ENCODE measurements around the gene COBL.

The COBL gene

GRCh38 chr7:51038573-51038972 is 278.0 kb downstream of the COBL start:
- H3K27ac ChIP-seq (replicated peaks; ENCODE audit: low read length): no peak overlapping the region
- H2BK5ac ChIP-seq (ENCODE audit: low read length): no peak overlapping the region
- no peaks in the 10 kb centered on the region for H3K27me3 ChIP-seq (ENCODE audit: control insufficient read depth in 3 of 3, insufficient read depth in 3 of 3, low read depth in 1 of 3, low read length in 3 of 3)
- H2BK12ac ChIP-seq (ENCODE audit: low read length): no peak overlapping the region
- no peak overlapping the region for H3K4ac ChIP-seq (ENCODE audit: low read length)
- no peak overlapping the region for H2AFZ ChIP-seq (ENCODE audit: low read length)
- H3K4me2 ChIP-seq (ENCODE audit: insufficient read depth, low read length, poor library complexity, severe bottlenecking): no peak overlapping the region
- DNase-seq (ENCODE audit: low spot score): no peak
- no peak overlapping the region for H3K4me3 ChIP-seq (ENCODE audit: low read length in 2 of 2)
- no peak overlapping the region for H3K9ac ChIP-seq (ENCODE audit: low read depth, low read length, poor library complexity)
- WGBS, 2 donors (ENCODE audit: extremely low coverage in 2 of 2, insufficient read length in 2 of 2, insufficient replicate concordance in 1 of 2): no CpG with 5 or more reads among the region's 3 CpGs
- no peak overlapping the region for H2BK15ac ChIP-seq (ENCODE audit: low read length)
- no peaks in the 10 kb centered on the region for H3K79me1 ChIP-seq (ENCODE audit: low read depth, low read length)
- H3K36me3 ChIP-seq (replicated peaks in 1 of 2; ENCODE audit: control insufficient read depth in 2 of 2, insufficient read depth in 2 of 2, low read length in 2 of 2): no peaks in the 10 kb centered on the region
- no peak overlapping the region for H3K23ac ChIP-seq (ENCODE audit: low read depth, low read length, poor library complexity)
- H3K9me3 ChIP-seq (replicated peaks in 1 of 2; ENCODE audit: control insufficient read depth in 2 of 2, insufficient read depth in 1 of 2, low read depth in 1 of 2, low read length in 2 of 2): no peaks in the 10 kb centered on the region
- H3K4me1 ChIP-seq (ENCODE audit: control insufficient read depth in 2 of 2, insufficient read depth in 1 of 2, low read depth in 1 of 2, low read length in 2 of 2): peaks cover 0 to 3% of the 10 kb centered on the region in 2 donors
- peak overlapping the region; percentile 22 for H2AK5ac ChIP-seq (ENCODE audit: low read depth, low read length)
- no peak overlapping the region for H3K14ac ChIP-seq (ENCODE audit: low read length)
- H2BK120ac ChIP-seq (ENCODE audit: low read depth, low read length): no peak overlapping the region
- peak overlapping the region; percentile 48 for H3K18ac ChIP-seq (ENCODE audit: low read length)
- H4K91ac ChIP-seq (ENCODE audit: low read depth, low read length, poor library complexity): no peak overlapping the region
- no peak overlapping the region for H4K8ac ChIP-seq (ENCODE audit: low read depth, low read length)

- no peak overlapping the region for H3K4me2 ChIP-seq (ENCODE audit: insufficient read depth, low read length, poor library complexity, severe bottlenecking)
- H3K79me1 ChIP-seq (ENCODE audit: low read depth, low read length): no peaks in the 10 kb centered on the region
- no peaks in the 10 kb centered on the region for H3K36me3 ChIP-seq (replicated peaks in 1 of 2; ENCODE audit: control insufficient read depth in 2 of 2, insufficient read depth in 2 of 2, low read length in 2 of 2)
- no peak overlapping the region for H3K14ac ChIP-seq (ENCODE audit: low read length)
- H2BK5ac ChIP-seq (ENCODE audit: low read length): no peak overlapping the region
- no peak overlapping the region for H3K23ac ChIP-seq (ENCODE audit: low read depth, low read length, poor library complexity)
- H3K27me3 ChIP-seq (ENCODE audit: control insufficient read depth in 3 of 3, insufficient read depth in 3 of 3, low read depth in 1 of 3, low read length in 3 of 3): no peaks in the 10 kb centered on the region
- H2BK12ac ChIP-seq (ENCODE audit: low read length): no peak overlapping the region
- DNase-seq (ENCODE audit: low spot score): no peak
- no CpG with 5 or more reads among the region's 8 CpGs for WGBS, 2 donors (ENCODE audit: extremely low coverage in 2 of 2, insufficient read length in 2 of 2, insufficient replicate concordance in 1 of 2)
- no peak overlapping the region for H3K4me3 ChIP-seq (ENCODE audit: low read length in 2 of 2)
- H2AFZ ChIP-seq (ENCODE audit: low read length): no peak overlapping the region
- H3K18ac ChIP-seq (ENCODE audit: low read length): no peak overlapping the region
- no peak overlapping the region for H2BK15ac ChIP-seq (ENCODE audit: low read length)
- H2AK5ac ChIP-seq (ENCODE audit: low read depth, low read length): no peak overlapping the region
- H3K9ac ChIP-seq (ENCODE audit: low read depth, low read length, poor library complexity): no peak overlapping the region
- H4K91ac ChIP-seq (ENCODE audit: low read depth, low read length, poor library complexity): no peak overlapping the region
- no peak overlapping the region for H2BK120ac ChIP-seq (ENCODE audit: low read depth, low read length)
- no peak overlapping the region for H3K4ac ChIP-seq (ENCODE audit: low read length)
- no peak overlapping the region for H4K8ac ChIP-seq (ENCODE audit: low read depth, low read length)
- peaks cover 0 to 4% of the 10 kb centered on the region in 2 donors for H3K4me1 ChIP-seq (ENCODE audit: control insufficient read depth in 2 of 2, insufficient read depth in 1 of 2, low read depth in 1 of 2, low read length in 2 of 2)
- H3K27ac ChIP-seq (replicated peaks; ENCODE audit: low read length): no peak overlapping the region
- H3K9me3 ChIP-seq (replicated peaks in 1 of 2; ENCODE audit: control insufficient read depth in 2 of 2, insufficient read depth in 1 of 2, low read depth in 1 of 2, low read length in 2 of 2): no peaks in the 10 kb centered on the region
Observed at GRCh38 chr7:51035716-51036115, 280.9 kb downstream of the COBL start.

DNA sequence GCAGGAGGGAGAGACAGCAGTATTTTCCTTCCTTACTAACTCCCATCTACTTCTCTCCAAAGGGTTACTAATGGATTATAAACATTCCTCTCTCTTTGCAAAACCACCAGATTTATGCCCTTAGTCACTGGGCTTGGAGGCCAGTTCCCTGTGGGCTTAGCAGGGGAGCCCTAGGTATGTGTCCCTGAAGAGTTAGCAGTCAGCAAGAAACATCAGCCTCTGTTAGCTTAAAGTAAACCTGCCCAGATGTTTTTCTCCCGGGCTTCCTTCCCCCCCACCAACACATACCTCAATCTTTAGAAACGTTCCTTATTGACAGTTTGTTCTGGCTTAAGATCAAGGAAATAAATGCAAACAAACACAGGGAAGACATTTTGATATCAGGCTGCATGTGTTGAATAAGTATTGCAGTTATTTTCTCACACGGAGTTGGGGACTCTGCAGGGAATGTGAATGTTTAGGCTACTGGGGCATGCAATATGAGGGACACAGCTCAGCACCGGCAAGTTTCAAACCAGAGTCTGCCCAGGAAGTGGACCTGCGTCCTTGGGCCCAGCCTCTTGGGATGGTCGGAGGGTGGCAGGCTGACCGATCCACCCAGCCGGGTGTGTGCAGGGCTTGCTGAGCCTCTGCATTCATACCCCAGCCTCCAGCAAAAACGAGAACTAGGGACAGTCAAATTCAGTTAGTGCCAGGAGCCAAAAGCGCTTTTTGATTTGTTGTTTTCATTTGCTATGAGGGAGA is 281.9 kb downstream of the COBL start:
- Histone ChIP-seq H2AK5ac (ENCODE audit: low read depth, low read length) (no peak overlapping the region), H3K36me3 (replicated peaks in 1 of 2; ENCODE audit: control insufficient read depth in 2 of 2, insufficient read depth in 2 of 2, low read length in 2 of 2) (no peaks in the 10 kb centered on the region), H3K9me3 (replicated peaks in 1 of 2; ENCODE audit: control insufficient read depth in 2 of 2, insufficient read depth in 1 of 2, low read depth in 1 of 2, low read length in 2 of 2) (no peaks in the 10 kb centered on the region), H3K4ac (ENCODE audit: low read length) (no peak overlapping the region), H3K27me3 (ENCODE audit: control insufficient read depth in 3 of 3, insufficient read depth in 3 of 3, low read depth in 1 of 3, low read length in 3 of 3) (no peaks in the 10 kb centered on the region), H3K4me3 (ENCODE audit: low read length in 2 of 2) (no peak overlapping the region), H4K91ac (ENCODE audit: low read depth, low read length, poor library complexity) (no peak overlapping the region), H3K4me1 (ENCODE audit: control insufficient read depth in 2 of 2, insufficient read depth in 1 of 2, low read depth in 1 of 2, low read length in 2 of 2) (peaks cover 0 to 4% of the 10 kb centered on the region in 2 donors), H3K79me1 (ENCODE audit: low read depth, low read length) (no peaks in the 10 kb centered on the region), H3K27ac (replicated peaks; ENCODE audit: low read length) (no peak overlapping the region), H2AFZ (ENCODE audit: low read length) (no peak overlapping the region), H3K9ac (ENCODE audit: low read depth, low read length, poor library complexity) (no peak overlapping the region), H3K23ac (ENCODE audit: low read depth, low read length, poor library complexity) (no peak overlapping the region), H2BK120ac (ENCODE audit: low read depth, low read length) (no peak overlapping the region), H4K8ac (ENCODE audit: low read depth, low read length) (no peak overlapping the region), H2BK5ac (ENCODE audit: low read length) (no peak overlapping the region), H3K14ac (ENCODE audit: low read length) (no peak overlapping the region), H3K4me2 (ENCODE audit: insufficient read depth, low read length, poor library complexity, severe bottlenecking) (no peak overlapping the region), H3K18ac (ENCODE audit: low read length) (no peak overlapping the region), H2BK15ac (ENCODE audit: low read length) (no peak overlapping the region), H2BK12ac (ENCODE audit: low read length) (no peak overlapping the region)
- no peak for DNase-seq (ENCODE audit: low spot score)
- WGBS, 2 donors (ENCODE audit: extremely low coverage in 2 of 2, insufficient read length in 2 of 2, insufficient replicate concordance in 1 of 2): no CpG with 5 or more reads among the region's 10 CpGs

GRCh38 chr7:51033727-51034520 is 282.7 kb downstream of the COBL start:
- no peak overlapping the region for H2BK12ac ChIP-seq (ENCODE audit: low read length)
- H2AK5ac ChIP-seq (ENCODE audit: low read depth, low read length): no peak overlapping the region
- no peak overlapping the region for H3K4ac ChIP-seq (ENCODE audit: low read length)
- no peaks in the 10 kb centered on the region for H3K9me3 ChIP-seq (replicated peaks in 1 of 2; ENCODE audit: control insufficient read depth in 2 of 2, insufficient read depth in 1 of 2, low read depth in 1 of 2, low read length in 2 of 2)
- H3K4me1 ChIP-seq (ENCODE audit: control insufficient read depth in 2 of 2, insufficient read depth in 1 of 2, low read depth in 1 of 2, low read length in 2 of 2): peaks cover 0 to 4% of the 10 kb centered on the region in 2 donors
- H2BK15ac ChIP-seq (ENCODE audit: low read length): no peak overlapping the region
- no peak overlapping the region for H3K14ac ChIP-seq (ENCODE audit: low read length)
- H3K18ac ChIP-seq (ENCODE audit: low read length): peak overlapping the region; percentile 12
- no peaks in the 10 kb centered on the region for H3K27me3 ChIP-seq (ENCODE audit: control insufficient read depth in 3 of 3, insufficient read depth in 3 of 3, low read depth in 1 of 3, low read length in 3 of 3)
- H4K8ac ChIP-seq (ENCODE audit: low read depth, low read length): no peak overlapping the region
- H3K9ac ChIP-seq (ENCODE audit: low read depth, low read length, poor library complexity): no peak overlapping the region
- H3K27ac ChIP-seq (replicated peaks; ENCODE audit: low read length): no peak overlapping the region
- H3K36me3 ChIP-seq (replicated peaks in 1 of 2; ENCODE audit: control insufficient read depth in 2 of 2, insufficient read depth in 2 of 2, low read length in 2 of 2): no peaks in the 10 kb centered on the region
- H4K91ac ChIP-seq (ENCODE audit: low read depth, low read length, poor library complexity): no peak overlapping the region
- DNase-seq (ENCODE audit: low spot score): no peak
- H3K4me3 ChIP-seq (ENCODE audit: low read length in 2 of 2): no peak overlapping the region
- no peak overlapping the region for H2AFZ ChIP-seq (ENCODE audit: low read length)
- H2BK120ac ChIP-seq (ENCODE audit: low read depth, low read length): no peak overlapping the region
- no peak overlapping the region for H3K23ac ChIP-seq (ENCODE audit: low read depth, low read length, poor library complexity)
- no CpG with 5 or more reads among the region's 8 CpGs for WGBS, 2 donors (ENCODE audit: extremely low coverage in 2 of 2, insufficient read length in 2 of 2, insufficient replicate concordance in 1 of 2)
- H3K79me1 ChIP-seq (ENCODE audit: low read depth, low read length): no peaks in the 10 kb centered on the region
- no peak overlapping the region for H2BK5ac ChIP-seq (ENCODE audit: low read length)
- H3K4me2 ChIP-seq (ENCODE audit: insufficient read depth, low read length, poor library complexity, severe bottlenecking): no peak overlapping the region
